Calu3 (cell line): ENCODE measurements around the gene KATNB1. TPM values are rescaled to one million over a fixed set of nuclear protein-coding genes. Genes with fewer than 3 reads are reported as not detected.

Experiments used
- BruUV-seq: library from RNA; stranded (reverse); fragments of 400-500 nt; replicated peaks from 2 replicates; lab custom pipeline; 2021; lab: Mats Ljungman, UMichigan
- CTCF ChIA-PET: fragments of 300-600 bp; sonication (Branson Sonifier 250); formaldehyde crosslinking; loops from one replicate; lab custom pipeline; 2022; ENCODE audit warnings: antibody characterized with exemption; lab: Charles Lee
- DNase-seq: peaks from one replicate; pipeline ENCODE4 v3.0.0; 2022
- H3K27ac Mint-ChIP-seq: one replicate; pipeline ENCODE4 v1.8.0; 2022; ENCODE audit warnings: mixed read lengths; ENCODE audit not compliant: unreplicated experiment
- H3K27me3 Mint-ChIP-seq: one replicate; pipeline ENCODE4 v1.8.0; 2022; ENCODE audit warnings: mixed read lengths; ENCODE audit not compliant: unreplicated experiment
- H3K36me3 Mint-ChIP-seq: one replicate; pipeline ENCODE4 v1.8.0; 2022; ENCODE audit warnings: mild to moderate bottlenecking, moderate library complexity, mixed read lengths; ENCODE audit not compliant: insufficient read depth, unreplicated experiment
- H3K4me1 Mint-ChIP-seq: one replicate; pipeline ENCODE4 v1.8.0; 2022; ENCODE audit warnings: mild to moderate bottlenecking, low read depth, mixed read lengths; ENCODE audit not compliant: unreplicated experiment
- H3K4me3 Mint-ChIP-seq: one replicate; pipeline ENCODE4 v1.8.0; 2022; ENCODE audit warnings: mild to moderate bottlenecking, low read depth, moderate library complexity, mixed read lengths; ENCODE audit not compliant: unreplicated experiment
- H3K9me3 Mint-ChIP-seq: one replicate; pipeline ENCODE4 v1.8.0; 2022; ENCODE audit warnings: low read depth, mixed read lengths; ENCODE audit not compliant: unreplicated experiment
- CTCF ChIP-seq: fragments of 200-600 bp; IDR thresholded peaks from one replicate; pipeline ENCODE4 v1.8.0; 2022; ENCODE audit warnings: antibody characterized with exemption; ENCODE audit not compliant: unreplicated experiment
- intact Hi-C: fragments of 100-400 bp; cut with micrococcal nuclease; formaldehyde crosslinking; loops from one replicate; pipeline ENCODE4 v1.10.0; 2022; ENCODE audit not compliant: unreplicated experiment
- total RNA-seq: library from RNA; stranded (reverse); gene quantifications from 2 replicates; pipeline ENCODE4 v1.2.3, GENCODE V29; 2022

Gene KATNB1
- total RNA-seq, 1 experiment from 2014 or later, result 28.6 TPM

GRCh38 chr16:57747091-57747490 is 11.5 kb downstream of the KATNB1 start:
- no peak for TF ChIP-seq CTCF
- no peaks in the 10 kb centered on the region for H3K36me3 Mint-ChIP-seq
- no peak for DNase-seq
- no peak overlapping the region for H3K27ac Mint-ChIP-seq
- no peak overlapping the region for H3K4me3 Mint-ChIP-seq
- CTCF ChIA-PET, result no interaction called here
- intact Hi-C loops, result no loop called here
- no peaks in the 10 kb centered on the region for H3K9me3 Mint-ChIP-seq
- H3K27me3 Mint-ChIP-seq, result no peaks in the 10 kb centered on the region
- no TSS peak for BruUV-seq
- H3K4me1 Mint-ChIP-seq, result no peaks in the 10 kb centered on the region

- no peak overlapping the region for H3K27ac Mint-ChIP-seq
These were observed 11.9 kb downstream of the KATNB1 start for GRCh38 chr16:57747496-57747895.

GRCh38 chr16:57747996-57748395 is 12.4 kb downstream of the KATNB1 start:
- TF ChIP-seq CTCF, result no peak
- H3K27me3 Mint-ChIP-seq, result no peaks in the 10 kb centered on the region
- no peaks in the 10 kb centered on the region for H3K4me1 Mint-ChIP-seq
- H3K9me3 Mint-ChIP-seq, result no peaks in the 10 kb centered on the region
- no peak for DNase-seq
- no peak overlapping the region for H3K4me3 Mint-ChIP-seq
- no peak overlapping the region for H3K27ac Mint-ChIP-seq
- CTCF ChIA-PET, result interaction anchor here (0.6 to 0.7 kb wide), 2 partner anchors 13 to 165 kb away, joined by 3 to 4 read pairs; partner anchors contain the start of gene KATNB1
- no peaks in the 10 kb centered on the region for H3K36me3 Mint-ChIP-seq
- intact Hi-C loops, result no loop called here
- BruUV-seq, result no TSS peak

More at GRCh38 chr16:57747496-57747895, 11.9 kb downstream of the KATNB1 start:
- no TSS peak for BruUV-seq
- no peak for DNase-seq
- Mint-ChIP-seq H3K4me3 (no peak overlapping the region), H3K9me3 (no peaks in the 10 kb centered on the region), H3K36me3 (no peaks in the 10 kb centered on the region), H3K4me1 (no peaks in the 10 kb centered on the region), H3K27me3 (no peaks in the 10 kb centered on the region)
- CTCF ChIA-PET, result no interaction called here
- TF ChIP-seq CTCF, result no peak
- intact Hi-C loops, result no loop called here

GRCh38 chr16:57748596-57748995 is 13.0 kb downstream of the KATNB1 start:
- H3K27me3 Mint-ChIP-seq, result no peaks in the 10 kb centered on the region
- no peaks in the 10 kb centered on the region for H3K36me3 Mint-ChIP-seq
- no TSS peak for BruUV-seq
- H3K9me3 Mint-ChIP-seq, result no peaks in the 10 kb centered on the region
- H3K4me1 Mint-ChIP-seq, result no peaks in the 10 kb centered on the region
- H3K27ac Mint-ChIP-seq, result no peak overlapping the region
- no peak for DNase-seq
- CTCF ChIA-PET, result interaction anchor here (0.6 to 0.7 kb wide), 2 partner anchors 13 to 166 kb away, joined by 3 to 4 read pairs; partner anchors contain the start of gene KATNB1
- intact Hi-C loops, result no loop called here
- no peak overlapping the region for H3K4me3 Mint-ChIP-seq
- TF ChIP-seq CTCF, result no peak
